HEK293T (cell line): ENCODE results near the gene ADAMTS17.

Experiments used
- BHLHE40 ChIP-seq: fragments of 450-650 bp; IDR thresholded peaks from 2 replicates; pipeline ENCODE4 v1.6.1; 2016; ENCODE audit warnings: mild to moderate bottlenecking, moderate library complexity, borderline replicate concordance
- ELF4 ChIP-seq: fragments of 450-650 bp; IDR thresholded peaks from 2 replicates; pipeline ENCODE4 v1.6.1; 2017; ENCODE audit warnings: antibody characterized with exemption
- FOXA1 ChIP-seq: fragments of 450-650 bp; IDR thresholded peaks from 2 replicates; pipeline ENCODE4 v1.6.1; 2016; ENCODE audit warnings: mild to moderate bottlenecking
- FOXM1 ChIP-seq: fragments of 450-650 bp; IDR thresholded peaks from 2 replicates; pipeline ENCODE4 v1.6.1; 2017; ENCODE audit warnings: mild to moderate bottlenecking, borderline replicate concordance
- HDGF ChIP-seq: fragments of 450-650 bp; IDR thresholded peaks from 2 replicates; pipeline ENCODE4 v1.6.1; 2017; ENCODE audit warnings: antibody characterized with exemption, borderline replicate concordance
- NFRKB ChIP-seq: fragments of 450-650 bp; IDR thresholded peaks from 2 replicates; pipeline ENCODE4 v1.6.1; 2016; ENCODE audit warnings: mild to moderate bottlenecking, moderate library complexity
- SP1 ChIP-seq: fragments of 450-650 bp; IDR thresholded peaks from 2 replicates; pipeline ENCODE4 v1.6.1; 2017
- TF ChIP-seq, protein P1 (sequence below): fragments of 450-650 bp; IDR thresholded peaks from 2 replicates; pipeline ENCODE4 v1.6.1; 2016

DNA sequence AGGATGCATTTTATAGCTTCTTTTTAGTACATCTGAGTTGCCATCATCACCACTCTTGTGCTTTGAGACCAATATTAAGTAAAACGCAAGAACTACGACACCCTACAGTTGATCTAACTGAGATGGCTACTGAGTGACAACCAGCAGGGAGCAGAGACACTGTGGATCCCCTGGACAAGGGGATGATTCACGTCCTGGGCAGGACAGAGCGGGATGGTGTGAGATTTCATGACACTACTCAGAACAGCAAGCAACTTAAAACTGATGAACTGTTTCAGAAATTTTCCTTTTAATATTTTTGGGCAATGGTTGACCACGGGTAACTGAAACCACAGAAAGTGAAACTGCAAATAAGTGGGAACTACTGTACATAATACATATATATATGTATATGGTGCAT, 299.2 kb downstream of the ADAMTS17 start:
- TF ChIP-seq FOXM1 (no peak), BHLHE40 (no peak), FOXA1 (no peak), HDGF (no peak), NFRKB (no peak), SP1 (no peak), ELF4 (no peak)
- TF ChIP-seq, protein P1, sequence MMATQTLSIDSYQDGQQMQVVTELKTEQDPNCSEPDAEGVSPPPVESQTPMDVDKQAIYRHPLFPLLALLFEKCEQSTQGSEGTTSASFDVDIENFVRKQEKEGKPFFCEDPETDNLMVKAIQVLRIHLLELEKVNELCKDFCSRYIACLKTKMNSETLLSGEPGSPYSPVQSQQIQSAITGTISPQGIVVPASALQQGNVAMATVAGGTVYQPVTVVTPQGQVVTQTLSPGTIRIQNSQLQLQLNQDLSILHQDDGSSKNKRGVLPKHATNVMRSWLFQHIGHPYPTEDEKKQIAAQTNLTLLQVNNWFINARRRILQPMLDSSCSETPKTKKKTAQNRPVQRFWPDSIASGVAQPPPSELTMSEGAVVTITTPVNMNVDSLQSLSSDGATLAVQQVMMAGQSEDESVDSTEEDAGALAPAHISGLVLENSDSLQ: no peak
